Measurements from ENCODE around the gene SYT15. TPM values are rescaled to one million over a fixed set of nuclear protein-coding genes. Genes with fewer than 3 reads are reported as not detected.
"Not testable (repeated sequence)": the region's sequence is repeated elsewhere in the genome, so short reads cannot be mapped to it uniquely, and the experiment has no call there.

SYT15 gene
- 0.07 and 0.11 TPM in 2 replicates for polyA plus RNA-seq (2012; rRNA removed)
- 0.05 and 0.09 TPM in 2 replicates for polyA plus RNA-seq (2012; cell fraction: cytosol; rRNA removed)
- 0.21 and 0.44 TPM in 2 replicates for polyA plus RNA-seq (2012; cell fraction: nucleus; rRNA removed)

- WGBS (ENCODE audit: low lambda C conversion rate) = 57% methylated on average over 6 of the region's 68 CpGs
- H3K9me2 ChIP-seq; CTCF ChIA-PET; DNase-seq; H3K9ac ChIP-seq; H3K79me2 ChIP-seq (ENCODE audit: insufficient read depth); H3K9me3 ChIP-seq; H3K4me1 ChIP-seq (ENCODE audit: control insufficient read depth in 1 of 2, insufficient read depth in 2 of 2, low read depth in 1 of 2, low read length in 1 of 2); H3K4me3 ChIP-seq (ENCODE audit: low read depth in 2 of 2, low read length in 1 of 2); H3K27me3 ChIP-seq (ENCODE audit: insufficient read depth); H3F3A ChIP-seq (replicated peaks; ENCODE audit: insufficient read depth); H3K36me3 ChIP-seq (replicated peaks in 1 of 2; ENCODE audit: control insufficient read depth in 1 of 2, insufficient read depth in 2 of 2, low read length in 1 of 2); H3K4me2 ChIP-seq; H3K27ac ChIP-seq (ENCODE audit: low read depth in 2 of 2, low read length in 1 of 2); H4K20me1 ChIP-seq (ENCODE audit: insufficient read depth); POLR2A ChIA-PET; H2AFZ ChIP-seq (ENCODE audit: low read depth): not testable (repeated sequence)
Measured at GRCh38 chr10:46578474-46579178, at the start of gene SYT15. TSS of gene SYT15 (plus strand) at chr10:46579128. CDS start at chr10:46579169, 41 bp downstream.

DNA sequence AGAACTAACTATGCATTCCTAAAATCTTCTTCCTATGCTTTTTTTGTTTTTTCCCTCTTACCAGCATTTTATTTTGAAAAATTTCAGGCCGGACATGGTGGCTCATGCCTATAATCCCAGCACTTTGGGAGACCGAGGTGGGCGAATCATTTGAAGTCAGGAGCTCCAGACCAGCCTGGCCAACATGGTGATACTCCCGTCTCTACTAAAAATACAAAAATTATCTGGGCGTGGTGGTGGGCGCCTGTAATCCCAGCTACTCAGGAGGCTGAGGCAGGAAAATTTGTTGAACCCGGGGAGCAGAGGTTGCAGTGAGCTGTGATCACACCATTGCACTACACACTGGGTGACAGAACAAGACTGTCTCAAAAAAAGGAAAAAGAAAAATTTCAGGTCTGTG lies 49.2 kb upstream of the SYT15 start:
- H3F3A ChIP-seq (replicated peaks; ENCODE audit: insufficient read depth); H3K4me3 ChIP-seq (ENCODE audit: low read depth in 2 of 2, low read length in 1 of 2); H3K36me3 ChIP-seq (replicated peaks in 1 of 2; ENCODE audit: control insufficient read depth in 1 of 2, insufficient read depth in 2 of 2, low read length in 1 of 2); H3K4me2 ChIP-seq; H3K9me2 ChIP-seq; H3K79me2 ChIP-seq (ENCODE audit: insufficient read depth); H3K27me3 ChIP-seq (ENCODE audit: insufficient read depth); H4K20me1 ChIP-seq (ENCODE audit: insufficient read depth); H3K4me1 ChIP-seq (ENCODE audit: control insufficient read depth in 1 of 2, insufficient read depth in 2 of 2, low read depth in 1 of 2, low read length in 1 of 2); H3K27ac ChIP-seq (ENCODE audit: low read depth in 2 of 2, low read length in 1 of 2); POLR2A ChIA-PET; H2AFZ ChIP-seq (ENCODE audit: low read depth); DNase-seq; H3K9ac ChIP-seq; H3K9me3 ChIP-seq: not testable (repeated sequence)
- whole genome bisulfite sequencing (ENCODE audit: low lambda C conversion rate) = 77% methylated on average over 7 of the region's 7 CpGs
- CTCF ChIA-PET = interaction anchor here (0.6 to 2.8 kb wide), 2 partner anchors 15 to 329 kb away, joined by 3 to 12 read pairs; no protein-coding TSS in a partner anchor

DNA sequence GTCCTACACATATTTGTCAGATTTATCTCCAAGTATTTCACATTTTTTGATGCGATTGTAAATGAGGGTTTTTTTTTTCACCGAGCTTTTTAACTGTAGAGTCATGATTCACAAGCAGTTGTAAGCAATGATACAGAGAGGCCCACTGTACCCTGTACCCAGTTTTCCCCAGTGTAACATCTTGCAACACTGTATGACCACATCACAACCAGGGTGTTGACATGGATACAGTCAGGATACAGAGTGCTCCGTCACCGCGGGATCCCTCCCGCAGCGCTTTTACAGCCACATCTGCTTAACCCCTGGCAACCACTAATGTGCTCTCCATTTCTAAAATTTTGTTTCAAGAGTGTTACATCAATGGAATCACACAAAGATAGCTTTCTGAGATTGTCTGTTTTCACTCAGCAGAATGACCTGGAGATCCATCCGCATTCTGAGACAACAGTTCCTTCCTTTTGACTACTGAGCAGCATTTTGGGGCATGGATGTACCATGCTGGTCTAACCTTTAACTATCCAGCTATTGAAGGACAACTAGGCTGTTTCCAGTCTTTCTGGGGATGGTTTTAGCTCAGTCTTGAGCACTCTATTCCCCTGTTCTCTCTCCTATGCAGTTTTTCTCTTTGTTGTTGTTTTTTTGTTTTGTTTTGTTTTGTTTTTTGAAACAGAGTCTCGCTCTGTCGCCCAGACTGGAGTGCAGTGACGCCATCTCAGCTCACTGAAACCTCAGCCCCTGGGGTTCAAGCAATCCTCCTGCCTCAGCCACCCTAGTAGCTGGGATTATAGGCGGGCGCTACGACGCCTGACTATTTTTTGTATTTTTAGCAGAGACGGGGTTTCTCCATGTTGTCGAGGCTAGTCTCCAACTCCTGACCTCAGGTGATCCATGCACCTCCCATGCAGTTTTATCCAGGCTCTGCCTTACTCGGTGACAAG lies 48.4 kb upstream of the SYT15 start:
- H3K4me2 ChIP-seq = no peak overlapping the region
- TF ChIP-seq TAF1 (IDR thresholded peaks at IDR 0.05; ENCODE audit: borderline replicate concordance, low read depth, low read length) = no peak
- no peak for TF ChIP-seq FOXM1 (IDR thresholded peaks at IDR 0.05; ENCODE audit: low read depth)
- no peak for TF ChIP-seq SMC3 (IDR thresholded peaks at IDR 0.05; ENCODE audit: low read depth, low read length)
- no peak for TF ChIP-seq CHD2 (IDR thresholded peaks at IDR 0.05; ENCODE audit: low read length, partially characterized antibody)
- no peak for TF ChIP-seq NRF1 (IDR thresholded peaks at IDR 0.05; ENCODE audit: low read depth, low read length)
- TF ChIP-seq RXRA (IDR thresholded peaks at IDR 0.05; ENCODE audit: borderline replicate concordance, low read depth) = no peak
- TF ChIP-seq GATA2 (CRISPR knock-in tag; IDR thresholded peaks at IDR 0.05) = no peak
- TF ChIP-seq FOSL2 (IDR thresholded peaks at IDR 0.05; ENCODE audit: borderline replicate concordance, low read depth) = no peak
- TF ChIP-seq, protein P1, sequence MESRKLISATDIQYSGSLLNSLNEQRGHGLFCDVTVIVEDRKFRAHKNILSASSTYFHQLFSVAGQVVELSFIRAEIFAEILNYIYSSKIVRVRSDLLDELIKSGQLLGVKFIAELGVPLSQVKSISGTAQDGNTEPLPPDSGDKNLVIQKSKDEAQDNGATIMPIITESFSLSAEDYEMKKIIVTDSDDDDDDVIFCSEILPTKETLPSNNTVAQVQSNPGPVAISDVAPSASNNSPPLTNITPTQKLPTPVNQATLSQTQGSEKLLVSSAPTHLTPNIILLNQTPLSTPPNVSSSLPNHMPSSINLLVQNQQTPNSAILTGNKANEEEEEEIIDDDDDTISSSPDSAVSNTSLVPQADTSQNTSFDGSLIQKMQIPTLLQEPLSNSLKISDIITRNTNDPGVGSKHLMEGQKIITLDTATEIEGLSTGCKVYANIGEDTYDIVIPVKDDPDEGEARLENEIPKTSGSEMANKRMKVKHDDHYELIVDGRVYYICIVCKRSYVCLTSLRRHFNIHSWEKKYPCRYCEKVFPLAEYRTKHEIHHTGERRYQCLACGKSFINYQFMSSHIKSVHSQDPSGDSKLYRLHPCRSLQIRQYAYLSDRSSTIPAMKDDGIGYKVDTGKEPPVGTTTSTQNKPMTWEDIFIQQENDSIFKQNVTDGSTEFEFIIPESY (IDR thresholded peaks at IDR 0.05; ENCODE audit: borderline replicate concordance, low read depth) = no peak
- no peak for TF ChIP-seq CTCF (IDR thresholded peaks at IDR 0.05)
- no peak for TF ChIP-seq JUND (IDR thresholded peaks at IDR 0.05)
- TF ChIP-seq, protein P2, sequence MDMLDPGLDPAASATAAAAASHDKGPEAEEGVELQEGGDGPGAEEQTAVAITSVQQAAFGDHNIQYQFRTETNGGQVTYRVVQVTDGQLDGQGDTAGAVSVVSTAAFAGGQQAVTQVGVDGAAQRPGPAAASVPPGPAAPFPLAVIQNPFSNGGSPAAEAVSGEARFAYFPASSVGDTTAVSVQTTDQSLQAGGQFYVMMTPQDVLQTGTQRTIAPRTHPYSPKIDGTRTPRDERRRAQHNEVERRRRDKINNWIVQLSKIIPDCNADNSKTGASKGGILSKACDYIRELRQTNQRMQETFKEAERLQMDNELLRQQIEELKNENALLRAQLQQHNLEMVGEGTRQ (IDR thresholded peaks at IDR 0.05; ENCODE audit: borderline replicate concordance, low read depth, low read length) = no peak
- TF ChIP-seq, protein P3, sequence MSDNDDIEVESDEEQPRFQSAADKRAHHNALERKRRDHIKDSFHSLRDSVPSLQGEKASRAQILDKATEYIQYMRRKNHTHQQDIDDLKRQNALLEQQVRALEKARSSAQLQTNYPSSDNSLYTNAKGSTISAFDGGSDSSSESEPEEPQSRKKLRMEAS (IDR thresholded peaks at IDR 0.05; ENCODE audit: low read depth) = no peak
- TF ChIP-seq SIN3A (IDR thresholded peaks at IDR 0.05; ENCODE audit: borderline replicate concordance, low read depth, low read length) = no peak

More for the DNA sequence above, 48.4 kb upstream of the SYT15 start:
- no peak overlapping the region for H2AFZ ChIP-seq (ENCODE audit: low read depth)
- no peaks in the 10 kb centered on the region for H3K27me3 ChIP-seq (ENCODE audit: insufficient read depth)
- ChIA-PET CTCF (interaction anchor here (0.6 to 2.8 kb wide), 4 partner anchors 8 to 330 kb away, joined by 3 to 12 read pairs (median 4); no protein-coding TSS in a partner anchor), POLR2A (no interaction called here)
- no peak overlapping the region for H3K9ac ChIP-seq
- DNase-seq = no peak
- no peaks in the 10 kb centered on the region for H4K20me1 ChIP-seq (ENCODE audit: insufficient read depth)
- no peaks in the 10 kb centered on the region for H3K79me2 ChIP-seq (ENCODE audit: insufficient read depth)
- H3K4me3 ChIP-seq (ENCODE audit: low read depth in 2 of 2, low read length in 1 of 2) = no peak overlapping the region
- no peaks in the 10 kb centered on the region for H3K36me3 ChIP-seq (replicated peaks in 1 of 2; ENCODE audit: control insufficient read depth in 1 of 2, insufficient read depth in 2 of 2, low read length in 1 of 2)
- no peaks in the 10 kb centered on the region for H3K9me3 ChIP-seq
- no peak overlapping the region for H3K27ac ChIP-seq (ENCODE audit: low read depth in 2 of 2, low read length in 1 of 2)
- WGBS (ENCODE audit: low lambda C conversion rate) = 85% methylated on average over 18 of the region's 18 CpGs
- H3K9me2 ChIP-seq = no peaks in the 10 kb centered on the region
- peaks cover 3% of the 10 kb centered on the region for H3F3A ChIP-seq (replicated peaks; ENCODE audit: insufficient read depth)
- no peaks in the 10 kb centered on the region for H3K4me1 ChIP-seq (ENCODE audit: control insufficient read depth in 1 of 2, insufficient read depth in 2 of 2, low read depth in 1 of 2, low read length in 1 of 2)
